HG02970 (cell line): ENCODE measurements around the gene NTN1.
A peak's percentile ranks its signal among the peaks of the same experiment; 100 is the strongest.

ENCODE experiments used
- ATAC-seq: cut with Tn5 transposase; IDR thresholded peaks from one replicate; pipeline ENCODE4 v1.9.1; 2021; ENCODE audit warnings: mild to moderate bottlenecking, moderate library complexity, moderate number of reproducible peaks; ENCODE audit not compliant: unreplicated experiment, low FRiP score

NTN1 gene

DNA sequence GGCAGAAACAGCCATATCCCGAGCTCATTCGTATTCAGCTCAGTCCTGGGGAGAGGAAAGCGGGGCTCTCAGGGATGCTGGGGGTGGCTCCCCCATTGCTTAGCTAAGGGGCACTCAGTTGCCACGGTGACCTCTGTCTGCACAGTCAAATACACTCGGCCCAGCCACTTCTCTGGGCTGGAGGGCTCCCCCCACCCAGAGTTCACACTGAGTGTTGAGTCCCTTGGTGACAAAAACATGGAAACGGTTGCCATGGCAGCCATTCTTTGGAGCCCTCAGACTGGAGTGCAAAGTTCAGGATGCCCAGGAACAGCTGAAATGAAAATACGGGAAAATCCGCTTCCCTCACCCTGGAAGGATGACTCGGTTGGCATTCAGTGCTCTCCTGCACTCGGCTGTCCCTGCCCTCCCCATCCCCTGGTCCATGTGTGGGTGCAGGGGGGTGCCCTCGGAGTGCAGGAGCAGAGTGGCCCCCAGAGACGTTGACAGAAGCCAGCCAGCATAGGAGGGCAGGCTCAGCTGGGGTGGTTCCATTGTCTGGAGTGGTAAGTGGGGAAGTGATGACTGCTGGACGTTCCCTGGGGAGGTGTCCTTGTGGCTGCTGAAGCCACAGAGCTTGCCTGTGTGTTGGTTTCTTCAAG lies 216.5 kb downstream of the NTN1 start:
- no peak for ATAC-seq

DNA sequence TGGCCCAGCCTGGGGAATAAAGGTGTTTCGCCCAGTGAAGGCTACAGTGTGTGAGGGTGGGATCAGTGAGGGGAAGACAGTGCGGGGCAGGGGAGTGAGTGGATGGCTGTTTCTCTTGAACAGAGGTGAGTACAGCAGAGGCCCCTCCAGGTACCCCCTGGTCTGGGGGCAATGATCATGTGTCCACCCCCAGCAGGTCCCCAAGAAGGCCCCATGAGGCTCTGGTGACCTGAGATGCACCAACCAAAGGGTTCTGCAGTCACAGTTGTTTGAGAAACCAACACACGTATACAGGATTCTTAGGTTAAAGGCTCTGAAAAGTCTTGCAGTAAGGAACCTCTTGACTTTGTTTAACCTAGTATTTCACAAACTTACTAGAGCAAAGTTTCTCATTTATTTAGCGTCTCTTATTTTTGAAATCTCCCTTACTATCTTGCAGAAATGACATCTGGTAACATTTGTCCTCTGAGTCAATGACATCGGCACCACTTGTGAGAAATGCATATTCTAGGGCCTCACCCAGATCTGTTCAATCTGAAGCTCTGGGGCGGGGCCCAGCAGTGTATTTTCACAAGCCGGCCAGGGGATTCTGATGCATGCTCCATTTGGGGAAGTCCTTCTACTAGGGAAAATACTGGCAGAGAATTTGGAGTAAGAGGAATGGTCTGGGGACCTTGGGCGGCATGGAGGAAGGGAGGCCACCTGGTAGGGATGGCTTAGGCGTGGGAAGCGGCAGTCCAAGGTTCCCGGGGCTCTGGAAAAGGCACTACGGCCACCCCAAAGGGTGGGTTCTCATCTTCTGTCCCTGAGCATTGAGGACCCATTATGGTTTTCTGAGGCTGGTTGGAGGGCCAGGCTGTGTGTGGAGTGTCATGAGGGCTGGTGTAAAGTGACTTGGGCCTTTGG lies 217.3 kb downstream of the NTN1 start:
- ATAC-seq, result no peak

DNA sequence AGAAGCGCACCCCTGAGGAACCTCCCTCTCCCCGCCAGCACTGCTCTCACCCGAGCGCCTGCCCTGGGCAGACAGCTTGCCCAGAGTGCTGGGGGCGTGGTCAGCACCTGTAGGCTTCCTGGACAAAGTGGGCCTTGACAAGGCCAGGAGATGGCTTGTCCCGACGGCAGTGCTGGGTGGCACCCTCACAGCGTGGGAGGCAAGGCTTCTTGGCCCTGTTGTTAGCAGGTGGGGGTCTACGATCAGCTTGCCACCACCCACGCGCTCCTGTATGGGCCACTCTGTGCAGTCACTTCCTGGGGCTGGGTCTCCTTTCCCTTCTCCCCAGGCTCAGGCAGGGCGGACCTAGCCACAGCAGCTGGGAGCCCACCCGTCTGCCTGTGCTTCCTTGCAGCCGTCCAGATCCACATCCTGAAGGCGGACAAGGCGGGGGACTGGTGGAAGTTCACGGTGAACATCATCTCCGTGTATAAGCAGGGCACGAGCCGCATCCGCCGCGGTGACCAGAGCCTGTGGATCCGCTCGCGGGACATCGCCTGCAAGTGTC lies 218.0 kb downstream of the NTN1 start:
- no peak for ATAC-seq

DNA sequence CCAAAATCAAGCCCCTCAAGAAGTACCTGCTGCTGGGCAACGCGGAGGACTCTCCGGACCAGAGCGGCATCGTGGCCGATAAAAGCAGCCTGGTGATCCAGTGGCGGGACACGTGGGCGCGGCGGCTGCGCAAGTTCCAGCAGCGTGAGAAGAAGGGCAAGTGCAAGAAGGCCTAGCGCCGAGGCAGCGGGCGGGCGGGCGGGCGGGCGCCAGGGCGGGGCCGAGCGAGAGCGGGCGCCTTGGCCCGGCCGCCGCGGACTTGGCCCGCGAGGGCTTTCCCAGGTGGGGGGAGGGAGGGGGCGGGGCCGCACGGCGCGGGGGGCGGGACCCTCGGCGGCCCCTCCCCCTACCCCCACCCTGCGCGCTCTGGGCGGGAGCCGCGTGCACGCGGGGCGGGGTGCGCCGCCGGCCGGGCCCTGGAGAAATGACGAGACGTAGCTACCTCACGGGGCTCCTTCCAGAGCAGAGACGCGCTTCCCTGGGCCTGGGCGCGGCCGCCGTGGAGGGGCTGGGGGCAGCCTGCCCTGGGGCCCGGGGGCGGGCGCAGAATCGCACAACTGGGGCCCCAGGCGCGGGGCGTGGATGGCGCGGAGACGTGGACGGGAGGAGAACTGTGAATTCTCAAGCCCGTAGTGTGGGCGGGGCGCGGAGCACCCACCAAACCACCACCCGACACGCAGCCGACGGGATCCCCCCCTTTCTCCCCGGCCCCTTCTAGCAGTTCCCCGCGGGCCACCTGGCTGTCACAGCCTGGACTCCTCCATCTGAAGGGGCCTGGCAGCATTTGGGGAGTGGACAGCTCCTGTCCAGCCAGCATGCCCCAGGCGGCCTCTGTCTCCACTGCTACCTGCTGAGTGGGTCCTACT lies 218.7 kb downstream of the NTN1 start:
- ATAC-seq, result peak; percentile 55

DNA sequence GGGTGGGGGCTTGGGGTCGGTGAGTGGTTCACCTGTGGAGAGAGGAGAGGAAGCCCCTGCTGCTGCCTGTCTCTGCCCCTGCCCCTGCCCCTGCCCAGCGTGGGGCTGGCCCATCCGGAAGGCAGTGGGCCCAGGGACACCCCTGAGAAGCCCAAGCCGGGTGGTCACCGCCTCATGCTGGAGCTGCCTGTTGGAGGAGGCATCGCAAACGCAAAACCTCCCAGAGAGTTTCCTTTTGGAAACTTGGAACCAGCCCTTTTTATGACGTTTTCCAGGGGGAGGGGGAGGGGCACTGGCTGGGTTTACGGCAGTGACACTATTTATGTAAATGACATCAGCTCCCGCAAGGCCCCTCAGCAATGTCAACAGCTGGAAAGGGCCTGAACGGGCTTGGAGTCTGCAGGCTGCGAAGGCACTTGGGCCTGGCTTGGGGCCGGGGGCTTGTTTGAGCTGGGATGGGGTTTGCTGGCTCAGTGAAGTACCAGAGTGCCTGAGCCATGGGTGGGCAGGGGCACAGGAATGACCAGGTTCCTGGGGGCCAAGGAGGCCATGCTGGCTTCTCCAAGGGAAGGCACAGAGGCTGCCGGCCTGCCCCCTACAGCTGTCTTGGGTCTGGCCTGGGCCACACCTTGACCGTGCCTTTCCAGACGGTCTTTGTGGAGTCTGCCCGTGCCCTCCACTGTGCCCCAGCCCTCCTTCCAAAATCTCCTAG lies 219.5 kb downstream of the NTN1 start:
- ATAC-seq, result no peak

DNA sequence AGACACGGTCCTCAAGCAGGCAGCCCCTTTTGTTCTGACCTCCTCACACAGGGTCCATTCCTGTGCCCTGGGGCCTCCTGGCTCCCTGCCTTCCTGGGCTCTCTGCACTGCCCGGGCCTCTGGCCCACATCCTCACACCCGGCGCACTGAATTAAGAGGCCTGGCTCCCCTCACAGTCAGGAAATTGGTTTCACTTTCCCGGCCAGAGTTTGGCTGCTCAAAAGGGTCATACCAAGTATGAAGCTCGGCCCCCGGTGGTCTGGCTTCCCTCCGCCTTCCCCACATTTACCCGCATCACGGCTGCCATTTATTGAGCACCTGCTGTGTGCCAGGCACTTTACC lies 220.0 kb downstream of the NTN1 start:
- no peak for ATAC-seq

DNA sequence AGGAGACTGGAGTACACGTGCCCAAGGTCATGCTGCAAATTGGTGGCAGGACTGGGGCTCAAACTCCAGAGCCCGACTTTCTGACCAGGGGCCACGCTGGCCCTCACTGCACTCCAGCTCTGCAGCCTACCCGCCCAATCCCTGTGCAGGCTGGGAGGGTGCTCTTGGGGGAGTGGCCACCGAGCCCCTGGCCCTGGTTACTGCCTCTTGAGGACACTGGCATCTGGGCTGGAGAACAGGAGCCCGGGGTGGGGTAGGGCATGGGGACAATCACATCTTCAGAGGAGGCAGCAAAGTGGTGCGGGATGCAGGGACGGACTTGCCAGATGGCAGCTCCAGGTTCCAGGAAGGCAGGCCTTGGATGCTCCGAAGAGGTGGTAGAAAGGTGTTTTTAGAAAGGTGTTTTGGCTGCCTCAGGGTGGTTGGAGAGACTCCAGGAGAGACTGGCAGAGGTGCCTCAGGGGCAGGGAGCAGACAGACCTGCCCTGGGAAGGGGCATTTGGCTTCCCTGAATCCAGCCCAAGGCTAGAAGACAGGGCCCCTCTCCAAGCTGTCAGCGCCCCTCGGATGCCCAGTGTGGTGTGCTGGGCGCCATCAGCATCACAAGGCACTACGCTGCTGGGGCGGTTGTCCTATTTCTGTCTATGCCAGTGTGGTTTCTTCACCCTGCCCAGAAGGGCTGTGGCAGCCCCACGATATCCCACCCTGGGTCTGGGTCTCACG lies 220.6 kb downstream of the NTN1 start:
- no peak for ATAC-seq

DNA sequence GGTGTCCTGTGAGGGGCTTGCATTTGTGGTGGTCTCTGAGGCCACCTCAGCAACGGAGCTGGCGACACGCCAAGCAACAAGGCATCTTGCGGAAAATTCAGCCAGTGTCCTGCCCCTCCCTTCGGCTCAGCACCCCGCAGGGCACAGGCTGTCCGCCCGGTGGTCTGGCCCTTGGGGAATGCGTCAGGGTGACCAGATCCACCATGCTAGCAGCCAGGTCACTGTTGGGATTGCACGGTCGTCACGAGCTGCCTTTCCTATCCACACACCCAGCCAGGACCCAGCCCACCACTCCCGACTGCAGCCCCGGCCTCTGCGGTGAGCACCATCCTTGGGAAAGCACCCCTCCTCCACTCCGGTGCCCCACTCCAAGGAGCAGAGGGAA lies 221.2 kb downstream of the NTN1 start:
- no peak for ATAC-seq

DNA sequence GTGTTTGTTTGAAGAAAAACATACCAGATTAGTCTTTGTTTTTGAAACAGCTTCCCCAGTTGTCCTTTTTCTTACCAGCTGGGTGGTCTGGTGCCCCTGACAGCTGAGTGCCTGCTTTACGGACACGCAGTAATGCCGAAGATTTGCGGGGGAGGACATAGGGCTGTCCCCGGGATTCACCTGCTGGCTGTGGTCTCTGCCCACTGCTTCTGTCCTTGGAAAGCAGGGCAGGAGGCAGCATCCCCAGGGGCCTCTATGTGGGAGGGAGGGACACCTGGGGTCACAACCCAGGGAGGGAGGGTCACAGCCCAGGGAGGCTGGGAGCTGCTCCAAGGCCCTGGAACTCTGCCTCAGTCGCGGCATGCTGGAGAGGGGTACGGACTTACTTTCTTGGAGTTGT lies 221.7 kb downstream of the NTN1 start:
- no peak for ATAC-seq

DNA sequence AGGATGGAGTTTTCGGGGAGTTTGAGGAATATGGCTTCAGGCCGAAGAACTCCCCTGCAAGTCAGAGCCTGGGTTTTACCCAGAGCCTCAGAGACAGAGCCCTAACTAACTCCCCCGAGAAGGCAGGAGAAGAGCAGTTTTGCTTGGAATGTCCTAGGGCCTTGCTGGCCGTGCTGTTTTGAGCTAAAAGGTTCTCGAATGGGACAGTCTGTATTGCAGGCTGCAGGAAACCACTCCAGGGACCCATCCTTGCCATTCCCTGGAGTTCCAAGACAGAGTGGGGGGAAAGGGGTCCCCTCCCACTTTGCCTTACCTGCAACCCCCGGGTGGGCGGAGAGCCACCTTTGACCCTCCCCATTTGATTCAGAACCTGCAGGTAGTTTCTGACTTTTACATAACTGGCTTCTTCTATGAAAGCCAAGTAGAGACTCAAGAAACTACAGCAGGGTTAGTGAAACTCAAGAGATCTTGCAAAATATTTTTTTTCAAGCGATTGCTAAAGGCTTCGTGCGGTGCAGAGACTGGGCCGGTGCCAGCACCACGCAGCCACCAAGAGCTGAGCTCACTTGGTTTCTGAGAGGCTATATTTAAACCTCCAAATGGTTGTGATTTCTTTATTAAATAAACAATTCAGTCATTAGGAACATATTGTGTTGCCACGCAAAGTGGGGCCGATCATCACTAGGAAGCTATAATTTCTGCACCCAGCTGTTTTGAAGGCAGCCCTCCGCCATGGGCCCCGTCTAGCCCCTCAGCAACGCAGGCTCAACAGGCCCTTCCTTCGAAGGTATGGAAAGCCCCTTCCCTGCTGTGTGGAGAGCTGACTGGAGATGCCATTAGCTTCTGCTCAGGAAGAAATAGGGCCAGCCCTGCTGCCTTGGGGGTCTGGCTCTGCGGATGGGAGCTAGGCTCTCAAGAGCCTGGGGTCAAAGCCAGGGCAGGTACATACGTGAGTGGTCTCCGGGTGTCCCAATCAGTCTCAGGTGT lies 223.0 kb downstream of the NTN1 start:
- no peak for ATAC-seq

DNA sequence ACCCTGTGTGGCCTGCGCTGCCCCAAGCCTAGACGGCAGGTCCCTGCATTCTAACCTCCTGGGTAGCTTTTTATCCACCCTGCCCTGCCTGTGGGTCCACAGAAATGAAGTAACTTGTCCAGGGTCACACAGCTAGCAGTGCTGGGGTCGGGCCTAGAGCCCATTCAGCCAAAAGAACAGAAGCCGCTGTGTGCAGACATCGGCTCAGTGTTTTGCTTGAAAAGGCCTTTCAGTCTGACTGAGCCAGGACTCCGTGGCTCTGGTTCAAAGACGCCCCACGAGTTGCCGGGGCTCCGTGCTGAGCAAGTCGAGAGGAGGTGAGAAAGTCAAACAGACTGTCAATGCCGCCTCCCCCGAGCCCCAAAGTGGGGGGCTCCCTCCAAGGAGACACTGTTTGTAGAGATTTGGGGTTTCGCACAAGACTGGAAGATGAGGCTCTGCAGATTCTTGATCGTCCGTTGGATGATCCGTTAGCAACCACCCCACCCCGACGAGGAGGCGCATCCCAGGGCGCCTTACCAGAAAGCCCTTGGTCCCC lies 226.2 kb downstream of the NTN1 start:
- ATAC-seq, result no peak

DNA sequence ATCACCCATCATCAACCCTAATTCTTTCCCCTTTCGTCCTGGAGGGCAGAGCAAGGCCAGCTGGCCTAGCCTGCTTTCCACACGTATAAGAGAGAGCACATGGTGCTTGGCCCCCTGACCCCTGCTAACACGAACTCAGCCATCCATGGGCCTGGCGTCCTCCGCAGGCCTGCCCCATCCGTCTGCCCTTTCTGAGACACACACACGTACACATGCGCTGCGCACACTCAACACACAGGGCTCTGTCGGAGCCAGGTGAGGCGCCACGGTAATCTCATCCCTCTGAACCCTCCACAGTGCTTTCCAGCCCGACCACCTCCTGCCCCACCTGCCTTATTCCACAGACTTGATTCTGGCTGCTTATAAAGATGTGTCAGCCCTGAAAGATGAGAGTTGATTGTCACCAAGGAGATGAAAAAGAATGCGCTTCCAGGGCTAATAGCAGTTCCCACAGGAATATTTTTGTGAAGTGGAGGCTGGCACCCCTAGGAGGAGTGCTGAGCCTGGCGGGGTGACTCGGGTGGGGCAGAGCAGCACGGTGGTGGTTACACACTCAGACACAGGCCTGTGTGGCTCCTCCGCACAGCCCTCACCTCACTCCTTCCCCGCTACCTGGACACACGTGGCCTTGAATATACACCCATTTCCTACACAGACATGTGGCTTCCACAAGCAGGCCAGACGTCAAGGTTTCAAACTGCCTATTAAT lies 228.1 kb downstream of the NTN1 start:
- ATAC-seq, result no peak

DNA sequence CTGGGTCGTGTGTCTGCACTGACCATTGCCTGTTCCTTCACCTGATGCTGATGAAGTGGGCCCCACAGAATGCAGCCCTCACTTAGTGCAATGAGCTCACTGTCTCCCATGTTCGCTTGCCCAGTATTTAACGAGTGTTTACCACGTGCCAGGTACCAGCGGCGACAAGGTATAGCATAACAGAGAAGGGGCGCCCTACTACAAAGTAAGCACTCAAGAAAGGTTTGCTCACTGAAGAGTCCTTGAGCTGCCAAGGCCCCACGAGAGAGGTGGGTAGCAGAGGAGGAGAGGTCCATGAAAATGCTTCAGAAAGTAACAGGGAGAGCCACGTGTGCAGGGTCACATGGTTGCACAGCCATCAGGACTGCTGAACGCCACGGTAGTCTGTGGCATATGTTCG lies 230.0 kb downstream of the NTN1 start:
- no peak for ATAC-seq

DNA sequence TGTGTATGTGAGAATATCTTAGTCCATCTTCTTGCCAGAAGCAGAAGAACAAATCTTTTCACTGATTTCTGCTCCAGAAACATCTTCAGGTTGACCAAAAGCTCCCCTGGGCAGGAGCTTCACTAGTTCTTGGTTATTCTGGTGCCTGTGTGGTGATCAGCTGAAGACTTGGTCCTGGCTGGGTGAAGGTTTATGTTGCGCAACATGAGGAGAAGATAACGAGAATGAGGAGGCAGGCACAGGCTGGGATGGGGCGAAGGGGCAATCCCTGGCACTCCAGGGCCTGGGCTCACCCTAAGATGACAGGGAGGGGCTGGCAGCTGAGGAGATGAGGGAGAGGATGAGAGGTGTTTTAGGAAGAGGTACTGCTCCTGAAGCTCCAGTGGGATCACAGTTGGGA lies 232.0 kb downstream of the NTN1 start:
- ATAC-seq, result no peak

DNA sequence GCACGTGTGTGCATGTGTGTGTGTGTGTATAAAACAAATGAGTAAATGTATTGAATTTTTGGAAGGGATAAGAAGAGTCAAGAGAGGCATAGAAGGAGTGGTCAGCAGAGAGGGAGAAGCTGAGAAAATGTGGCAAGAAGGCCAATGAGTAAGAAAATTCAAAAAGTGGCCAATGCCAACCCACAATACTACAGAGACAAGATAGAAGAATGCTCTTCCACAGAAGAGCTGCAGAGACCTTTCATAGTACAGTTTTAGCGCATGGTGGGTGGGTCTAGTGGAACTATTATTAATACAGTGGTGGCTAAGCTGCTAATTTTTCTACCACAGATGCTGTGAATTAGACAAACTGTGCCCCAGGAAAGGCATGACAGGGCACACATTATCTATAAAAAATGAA lies 233.5 kb downstream of the NTN1 start:
- no peak for ATAC-seq

DNA sequence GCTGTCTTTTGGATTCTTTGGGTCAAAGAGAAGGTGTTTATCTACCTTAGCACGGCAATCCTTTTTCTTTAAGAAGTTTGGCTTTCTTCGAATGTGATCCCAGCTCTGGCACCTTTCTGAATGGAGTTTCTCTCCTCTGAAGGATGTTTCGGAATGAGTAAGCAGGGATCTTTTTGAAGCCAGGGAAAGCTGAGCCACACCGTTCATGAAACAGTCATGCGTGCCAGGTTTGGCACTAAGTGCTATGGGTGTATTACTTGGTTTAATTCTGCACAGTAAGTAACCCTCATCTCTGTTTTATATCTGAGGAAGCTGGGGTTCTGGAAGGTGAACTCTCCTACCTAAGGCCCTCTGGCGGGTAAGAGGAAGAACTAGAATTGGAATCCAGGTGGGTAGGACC lies 234.5 kb downstream of the NTN1 start:
- no peak for ATAC-seq

DNA sequence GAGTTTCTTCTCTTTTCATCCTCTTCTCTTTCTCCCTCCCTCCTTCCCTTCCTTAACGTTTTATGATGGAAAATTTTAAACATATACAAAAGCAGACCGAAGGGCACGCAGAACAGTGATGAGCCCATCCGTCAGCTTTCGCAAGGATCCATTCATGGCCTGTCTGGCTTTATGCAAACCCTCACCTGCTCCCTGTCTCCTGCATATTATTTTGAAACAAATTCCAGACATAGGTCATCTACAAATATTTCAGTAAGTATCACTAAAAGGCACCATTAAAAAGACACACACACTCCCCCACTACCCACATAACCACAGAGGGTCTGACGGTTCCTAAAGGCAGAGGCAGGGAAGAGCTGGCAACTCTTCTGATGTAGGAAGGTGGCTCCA lies 235.0 kb downstream of the NTN1 start:
- ATAC-seq, result no peak
